ENCODE results near the gene OR2AG2. TPM values are rescaled to one million over a fixed set of nuclear protein-coding genes. Genes with fewer than 3 reads are reported as not detected.

The OR2AG2 gene
- total and polyA plus RNA-seq, 4 donors = 0.01 to 0.18 (median 0.06) TPM; not detected in 1

DNA sequence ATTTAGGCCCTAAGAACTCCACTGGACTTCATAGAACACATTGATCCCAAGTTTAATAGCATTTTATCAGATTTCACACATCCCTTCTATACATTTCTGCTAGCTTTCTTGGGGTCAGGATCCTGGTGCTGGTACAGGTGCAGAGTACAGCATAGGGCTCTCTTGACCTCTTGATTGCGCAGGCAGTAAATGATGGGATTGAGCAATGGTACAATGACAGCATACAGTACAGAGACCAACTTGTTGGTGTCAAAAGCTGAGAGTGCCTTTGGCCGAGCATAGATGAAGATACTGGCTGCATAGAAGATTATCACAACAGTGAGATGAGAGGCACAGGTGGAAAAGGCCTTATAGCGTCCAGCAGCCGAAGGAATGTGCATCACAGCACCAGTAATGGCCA, 22.9 kb upstream of the OR2AG2 start:
- ATAC-seq (ENCODE audit: insufficient read depth, low FRiP score) (no peak), DNase-seq (no peak)
- WGBS, 2 donors = 86 to 87% methylated on average over 4 of the region's 4 CpGs
- TF ChIP-seq, protein P1, sequence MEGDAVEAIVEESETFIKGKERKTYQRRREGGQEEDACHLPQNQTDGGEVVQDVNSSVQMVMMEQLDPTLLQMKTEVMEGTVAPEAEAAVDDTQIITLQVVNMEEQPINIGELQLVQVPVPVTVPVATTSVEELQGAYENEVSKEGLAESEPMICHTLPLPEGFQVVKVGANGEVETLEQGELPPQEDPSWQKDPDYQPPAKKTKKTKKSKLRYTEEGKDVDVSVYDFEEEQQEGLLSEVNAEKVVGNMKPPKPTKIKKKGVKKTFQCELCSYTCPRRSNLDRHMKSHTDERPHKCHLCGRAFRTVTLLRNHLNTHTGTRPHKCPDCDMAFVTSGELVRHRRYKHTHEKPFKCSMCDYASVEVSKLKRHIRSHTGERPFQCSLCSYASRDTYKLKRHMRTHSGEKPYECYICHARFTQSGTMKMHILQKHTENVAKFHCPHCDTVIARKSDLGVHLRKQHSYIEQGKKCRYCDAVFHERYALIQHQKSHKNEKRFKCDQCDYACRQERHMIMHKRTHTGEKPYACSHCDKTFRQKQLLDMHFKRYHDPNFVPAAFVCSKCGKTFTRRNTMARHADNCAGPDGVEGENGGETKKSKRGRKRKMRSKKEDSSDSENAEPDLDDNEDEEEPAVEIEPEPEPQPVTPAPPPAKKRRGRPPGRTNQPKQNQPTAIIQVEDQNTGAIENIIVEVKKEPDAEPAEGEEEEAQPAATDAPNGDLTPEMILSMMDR (IDR thresholded peaks at IDR 0.05; ENCODE audit: control extremely low read depth, extremely low read depth) = no peak
- Histone ChIP-seq H3K4me3 (no peak overlapping the region), H3K36me3 (ENCODE audit: control insufficient read depth in 4 of 4, insufficient read depth in 4 of 4, low read length in 4 of 4) (no peaks in the 10 kb centered on the region), H3K4me1 (ENCODE audit: control insufficient read depth in 5 of 5, insufficient read depth in 5 of 5, low read length in 5 of 5) (no peaks in the 10 kb centered on the region), H3K9me3 (ENCODE audit: control insufficient read depth in 4 of 4, insufficient read depth in 3 of 4, low read length in 3 of 4) (no peaks in the 10 kb centered on the region), H3K27me3 (ENCODE audit: control insufficient read depth in 3 of 3, insufficient read depth in 3 of 3, low read length in 2 of 3) (no peaks in the 10 kb centered on the region), H3K9ac (ENCODE audit: insufficient read depth in 1 of 2, low read length in 2 of 2) (no peak overlapping the region), H3K27ac (ENCODE audit: low read depth in 1 of 2, low read length in 1 of 2) (no peak overlapping the region)

DNA sequence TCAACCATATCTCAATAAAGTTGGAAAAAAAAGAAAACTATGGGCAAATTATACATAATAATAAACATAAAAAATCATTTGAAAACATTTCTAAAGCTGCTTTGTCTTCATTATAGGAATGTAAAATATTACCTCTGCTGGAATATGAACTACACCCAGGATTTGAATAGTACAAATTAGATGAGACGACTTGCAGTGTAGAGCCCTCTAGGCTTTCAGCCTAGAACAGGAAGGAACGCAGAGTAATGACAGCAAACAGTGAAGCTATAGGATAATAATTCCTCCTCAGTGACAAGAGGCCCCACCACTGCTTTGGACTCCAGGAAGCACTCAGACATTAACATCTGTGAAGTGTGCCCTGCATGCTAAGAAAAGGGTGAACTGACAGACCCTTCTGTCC, 18.8 kb upstream of the OR2AG2 start:
- Histone ChIP-seq H3K9ac (ENCODE audit: insufficient read depth in 1 of 2, low read length in 2 of 2) (no peak overlapping the region), H3K4me1 (ENCODE audit: control insufficient read depth in 5 of 5, insufficient read depth in 5 of 5, low read length in 5 of 5) (no peaks in the 10 kb centered on the region), H3K9me3 (ENCODE audit: control insufficient read depth in 4 of 4, insufficient read depth in 3 of 4, low read length in 3 of 4) (no peaks in the 10 kb centered on the region), H3K27ac (ENCODE audit: low read depth in 1 of 2, low read length in 1 of 2) (no peak overlapping the region), H3K36me3 (ENCODE audit: control insufficient read depth in 4 of 4, insufficient read depth in 4 of 4, low read length in 4 of 4) (no peaks in the 10 kb centered on the region), H3K4me3 (no peak overlapping the region), H3K27me3 (ENCODE audit: control insufficient read depth in 3 of 3, insufficient read depth in 3 of 3, low read length in 2 of 3) (no peaks in the 10 kb centered on the region)
- ATAC-seq (ENCODE audit: insufficient read depth, low FRiP score) (no peak), DNase-seq (no peak)
- 66 to 71% methylated on average over 2 of the region's 2 CpGs for WGBS, 2 donors
- TF ChIP-seq, protein P1 (IDR thresholded peaks at IDR 0.05; ENCODE audit: control extremely low read depth, extremely low read depth) = no peak

DNA sequence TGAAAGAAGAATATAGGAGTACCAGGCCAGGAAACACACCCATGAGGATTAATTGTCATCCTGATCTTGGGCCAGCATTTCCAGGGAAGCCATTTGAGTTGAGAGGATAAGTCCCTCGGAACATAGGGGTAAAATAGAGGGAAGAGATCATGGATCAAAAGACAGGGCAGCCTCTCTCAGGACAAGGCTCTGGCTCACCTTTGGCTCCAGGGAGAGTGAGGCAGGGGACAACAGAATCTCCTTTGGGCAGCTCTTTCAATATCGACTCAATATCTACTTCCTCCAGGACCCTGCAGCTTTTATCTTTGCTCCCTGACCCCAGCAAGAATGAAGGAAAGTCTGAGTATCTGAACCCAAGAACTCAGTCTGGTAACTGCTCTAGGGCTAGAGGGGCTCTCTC, 10.9 kb upstream of the OR2AG2 start, which contains the start of gene OR2AG1:
TSS of gene OR2AG1 (plus strand) at position 301 of the 400 bp plus-strand sequence. CDS start 2,018 bp downstream, outside the sequence.
- WGBS, 2 donors = 73 to 75% methylated on average over 2 of the region's 2 CpGs
- Histone ChIP-seq H3K4me3 (no peak within 1 kb of the TSS), H3K4me1 (ENCODE audit: control insufficient read depth in 5 of 5, insufficient read depth in 5 of 5, low read length in 5 of 5) (no peaks in the 10 kb centered on the region), H3K9ac (ENCODE audit: insufficient read depth in 1 of 2, low read length in 2 of 2) (no peak within 1 kb of the TSS), H3K27ac (ENCODE audit: low read depth in 1 of 2, low read length in 1 of 2) (no peak within 1 kb of the TSS), H3K36me3 (ENCODE audit: control insufficient read depth in 4 of 4, insufficient read depth in 4 of 4, low read length in 4 of 4) (no peaks in the 10 kb centered on the region), H3K9me3 (ENCODE audit: control insufficient read depth in 4 of 4, insufficient read depth in 3 of 4, low read length in 3 of 4) (peaks cover 0 to 3% (median 0%) of the 10 kb centered on the region in 4 donors), H3K27me3 (ENCODE audit: control insufficient read depth in 3 of 3, insufficient read depth in 3 of 3, low read length in 2 of 3) (no peaks in the 10 kb centered on the region)
- no peak for ATAC-seq (ENCODE audit: insufficient read depth, low FRiP score)
- TF ChIP-seq, protein P1 (IDR thresholded peaks at IDR 0.05; ENCODE audit: control extremely low read depth, extremely low read depth) = no peak
- no peak for DNase-seq

DNA sequence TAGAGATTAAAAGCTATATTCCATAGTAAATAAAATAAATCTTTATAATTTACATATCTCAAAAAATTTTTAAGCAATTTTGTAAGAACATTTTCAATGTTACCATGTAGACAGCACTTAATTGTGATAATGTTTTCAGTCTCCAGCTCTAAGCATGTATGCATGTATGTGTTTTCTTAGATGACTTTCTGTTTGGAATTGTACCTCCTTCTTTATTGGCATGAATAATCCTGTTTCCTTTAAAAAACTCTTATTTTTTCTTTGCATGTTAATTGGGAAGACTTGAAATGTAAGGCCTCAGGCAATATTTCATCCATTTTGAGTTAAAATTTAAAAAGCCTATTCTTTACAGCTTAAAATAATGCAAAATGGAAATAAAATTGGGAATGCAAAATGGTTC, 9.1 kb upstream of the OR2AG2 start:
- ATAC-seq (ENCODE audit: insufficient read depth, low FRiP score) = no peak
- Histone ChIP-seq H3K4me1 (ENCODE audit: control insufficient read depth in 5 of 5, insufficient read depth in 5 of 5, low read length in 5 of 5) (no peaks in the 10 kb centered on the region), H3K27me3 (ENCODE audit: control insufficient read depth in 3 of 3, insufficient read depth in 3 of 3, low read length in 2 of 3) (no peaks in the 10 kb centered on the region), H3K36me3 (ENCODE audit: control insufficient read depth in 4 of 4, insufficient read depth in 4 of 4, low read length in 4 of 4) (no peaks in the 10 kb centered on the region), H3K9ac (ENCODE audit: insufficient read depth in 1 of 2, low read length in 2 of 2) (no peak overlapping the region), H3K9me3 (ENCODE audit: control insufficient read depth in 4 of 4, insufficient read depth in 3 of 4, low read length in 3 of 4) (peaks cover 0 to 3% (median 0%) of the 10 kb centered on the region in 4 donors), H3K27ac (ENCODE audit: low read depth in 1 of 2, low read length in 1 of 2) (no peak overlapping the region), H3K4me3 (no peak overlapping the region)
- TF ChIP-seq, protein P1 (IDR thresholded peaks at IDR 0.05; ENCODE audit: control extremely low read depth, extremely low read depth) = no peak
- no peak for DNase-seq

Data from lung (tissue), 12 donors.